ENCODE measurements around the gene FAM98C.
"Not testable (repeated sequence)": the region's sequence is repeated elsewhere in the genome, so short reads cannot be mapped to it uniquely, and the experiment has no call there.

DNA sequence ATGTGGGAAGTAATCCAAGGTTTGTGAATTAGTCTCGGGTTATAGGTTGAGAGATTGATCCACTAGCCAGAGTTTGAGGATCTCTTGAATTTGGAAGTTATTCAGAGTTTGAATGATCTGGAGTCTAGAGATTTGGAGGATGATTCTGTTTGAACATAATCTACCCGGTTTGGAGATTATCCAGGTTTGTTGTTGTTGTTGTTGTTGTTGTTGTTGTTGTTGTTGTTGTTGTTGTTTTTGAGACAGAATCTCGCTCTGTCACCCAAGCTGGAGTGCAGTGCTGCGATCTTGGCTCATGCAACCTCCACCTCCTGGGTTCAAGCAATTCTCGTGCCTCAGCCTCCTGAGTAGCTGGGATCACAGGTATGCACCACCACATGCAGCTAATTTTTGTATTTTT lies 9.0 kb downstream of the FAM98C start:
- TF ChIP-seq, protein P1, sequence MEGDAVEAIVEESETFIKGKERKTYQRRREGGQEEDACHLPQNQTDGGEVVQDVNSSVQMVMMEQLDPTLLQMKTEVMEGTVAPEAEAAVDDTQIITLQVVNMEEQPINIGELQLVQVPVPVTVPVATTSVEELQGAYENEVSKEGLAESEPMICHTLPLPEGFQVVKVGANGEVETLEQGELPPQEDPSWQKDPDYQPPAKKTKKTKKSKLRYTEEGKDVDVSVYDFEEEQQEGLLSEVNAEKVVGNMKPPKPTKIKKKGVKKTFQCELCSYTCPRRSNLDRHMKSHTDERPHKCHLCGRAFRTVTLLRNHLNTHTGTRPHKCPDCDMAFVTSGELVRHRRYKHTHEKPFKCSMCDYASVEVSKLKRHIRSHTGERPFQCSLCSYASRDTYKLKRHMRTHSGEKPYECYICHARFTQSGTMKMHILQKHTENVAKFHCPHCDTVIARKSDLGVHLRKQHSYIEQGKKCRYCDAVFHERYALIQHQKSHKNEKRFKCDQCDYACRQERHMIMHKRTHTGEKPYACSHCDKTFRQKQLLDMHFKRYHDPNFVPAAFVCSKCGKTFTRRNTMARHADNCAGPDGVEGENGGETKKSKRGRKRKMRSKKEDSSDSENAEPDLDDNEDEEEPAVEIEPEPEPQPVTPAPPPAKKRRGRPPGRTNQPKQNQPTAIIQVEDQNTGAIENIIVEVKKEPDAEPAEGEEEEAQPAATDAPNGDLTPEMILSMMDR (conservative IDR thresholded peaks at IDR 0.05), result not testable (repeated sequence)
- not testable (repeated sequence) for TF ChIP-seq ZFX (IDR thresholded peaks at IDR 0.05)
